ENCODE measurements around the gene SLC1A1. TPM values are rescaled to one million over a fixed set of nuclear protein-coding genes. Genes with fewer than 3 reads are reported as not detected.

The SLC1A1 gene
- 10 to 100 TPM in 1 of 2 donors, 1 to 10 TPM in 1; 5.3 to 13.8 TPM for total RNA-seq
- polyA plus RNA-seq, result 1 to 10 TPM; 5.1 to 5.6 TPM
- long read RNA-seq, donor 1, partial matches to known transcripts, result 5 of 5 reads
- long read RNA-seq, donor 1, other reads (novel, unspliced or antisense), result 0 of 5 reads
- long read RNA-seq, donor 2, partial matches to known transcripts, result 0 of 1 reads
- long read RNA-seq, donor 2, other reads (novel, unspliced or antisense), result 0 of 1 reads
- long read RNA-seq, donor 3, partial matches to known transcripts, result 0 of 1 reads
- long read RNA-seq, donor 3, other reads (novel, unspliced or antisense), result 0 of 1 reads
- long read RNA-seq, donor 4, result 0 reads
- long read RNA-seq, donor 5, partial matches to known transcripts, result 0 of 1 reads
- long read RNA-seq, donor 5, other reads (novel, unspliced or antisense), result 0 of 1 reads

DNA sequence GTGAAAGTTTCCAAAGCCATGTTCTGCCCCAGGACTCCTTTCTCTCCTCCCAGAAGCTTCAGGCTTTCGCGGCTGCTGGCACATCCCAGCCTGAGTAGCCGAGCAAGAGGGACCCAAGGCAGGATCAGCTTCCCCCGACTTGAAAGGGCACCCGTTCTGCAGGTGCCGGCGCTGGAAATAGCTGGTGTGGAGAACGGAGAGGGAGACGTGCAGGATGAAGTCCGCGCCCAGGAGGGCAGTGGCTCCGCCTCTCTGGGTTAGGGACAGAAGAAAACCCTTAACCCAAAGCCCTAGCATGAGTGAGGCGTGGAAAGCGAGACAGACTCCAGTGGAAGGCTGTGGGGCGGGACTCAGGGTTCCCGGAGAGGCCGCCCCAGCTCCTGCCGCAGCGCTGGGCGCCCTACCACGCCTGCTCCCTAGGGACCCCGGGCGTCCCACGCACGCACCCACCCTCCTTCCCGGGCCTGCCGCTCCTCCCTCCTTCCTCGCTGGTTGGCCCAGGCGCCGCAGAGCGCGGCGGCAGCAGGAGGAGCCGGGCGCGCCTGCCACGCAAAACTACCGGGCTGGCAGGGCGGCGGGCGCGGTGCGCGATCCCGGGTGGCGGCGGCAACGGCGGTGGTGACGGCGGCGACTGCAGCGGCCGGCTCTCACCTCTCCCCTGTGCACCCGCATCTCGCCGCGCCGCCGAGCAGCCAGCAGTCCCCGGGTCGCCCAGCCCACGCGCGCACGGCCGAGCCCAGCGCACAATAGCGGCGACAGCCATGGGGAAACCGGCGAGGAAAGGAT lies at the start of gene SLC1A1:
Gene SLC1A1 (plus strand): TSS at position 550 of the 786 bp plus-strand sequence. CDS start 212 bp downstream, at position 762.
- DNase-seq (peak; percentile 55 to 67 (median 57)), ATAC-seq (ENCODE audit: insufficient read depth, low FRiP score) (peak; percentile 88)
- H3K9ac ChIP-seq (ENCODE audit: insufficient read depth in 1 of 2, low read length in 2 of 2), result peak within 1 kb of the TSS in 1 of 2 donors; percentile 12
- TF ChIP-seq, protein P1, sequence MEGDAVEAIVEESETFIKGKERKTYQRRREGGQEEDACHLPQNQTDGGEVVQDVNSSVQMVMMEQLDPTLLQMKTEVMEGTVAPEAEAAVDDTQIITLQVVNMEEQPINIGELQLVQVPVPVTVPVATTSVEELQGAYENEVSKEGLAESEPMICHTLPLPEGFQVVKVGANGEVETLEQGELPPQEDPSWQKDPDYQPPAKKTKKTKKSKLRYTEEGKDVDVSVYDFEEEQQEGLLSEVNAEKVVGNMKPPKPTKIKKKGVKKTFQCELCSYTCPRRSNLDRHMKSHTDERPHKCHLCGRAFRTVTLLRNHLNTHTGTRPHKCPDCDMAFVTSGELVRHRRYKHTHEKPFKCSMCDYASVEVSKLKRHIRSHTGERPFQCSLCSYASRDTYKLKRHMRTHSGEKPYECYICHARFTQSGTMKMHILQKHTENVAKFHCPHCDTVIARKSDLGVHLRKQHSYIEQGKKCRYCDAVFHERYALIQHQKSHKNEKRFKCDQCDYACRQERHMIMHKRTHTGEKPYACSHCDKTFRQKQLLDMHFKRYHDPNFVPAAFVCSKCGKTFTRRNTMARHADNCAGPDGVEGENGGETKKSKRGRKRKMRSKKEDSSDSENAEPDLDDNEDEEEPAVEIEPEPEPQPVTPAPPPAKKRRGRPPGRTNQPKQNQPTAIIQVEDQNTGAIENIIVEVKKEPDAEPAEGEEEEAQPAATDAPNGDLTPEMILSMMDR (IDR thresholded peaks at IDR 0.05; ENCODE audit: control extremely low read depth, extremely low read depth), result no peak
- 0 to 1% methylated on average over 64 to 72 of the region's 72 CpGs for WGBS, 2 donors
- peak within 1 kb of the TSS; percentile 81 for H3K4me3 ChIP-seq
- H3K27me3 ChIP-seq (ENCODE audit: control insufficient read depth in 3 of 3, insufficient read depth in 3 of 3, low read length in 2 of 3), result peaks cover 0 to 10% (median 9%) of the 10 kb centered on the region in 3 donors
- peaks cover 0 to 19% (median 0%) of the 10 kb centered on the region in 5 donors for H3K4me1 ChIP-seq (ENCODE audit: control insufficient read depth in 5 of 5, insufficient read depth in 5 of 5, low read length in 5 of 5)
- H3K36me3 ChIP-seq (ENCODE audit: control insufficient read depth in 4 of 4, insufficient read depth in 4 of 4, low read length in 4 of 4), result no peaks in the 10 kb centered on the region
- H3K27ac ChIP-seq (ENCODE audit: low read depth in 1 of 2, low read length in 1 of 2), result peak within 1 kb of the TSS in 1 of 2 donors; percentile 89
- no peaks in the 10 kb centered on the region for H3K9me3 ChIP-seq (ENCODE audit: control insufficient read depth in 4 of 4, insufficient read depth in 3 of 4, low read length in 3 of 4)

DNA sequence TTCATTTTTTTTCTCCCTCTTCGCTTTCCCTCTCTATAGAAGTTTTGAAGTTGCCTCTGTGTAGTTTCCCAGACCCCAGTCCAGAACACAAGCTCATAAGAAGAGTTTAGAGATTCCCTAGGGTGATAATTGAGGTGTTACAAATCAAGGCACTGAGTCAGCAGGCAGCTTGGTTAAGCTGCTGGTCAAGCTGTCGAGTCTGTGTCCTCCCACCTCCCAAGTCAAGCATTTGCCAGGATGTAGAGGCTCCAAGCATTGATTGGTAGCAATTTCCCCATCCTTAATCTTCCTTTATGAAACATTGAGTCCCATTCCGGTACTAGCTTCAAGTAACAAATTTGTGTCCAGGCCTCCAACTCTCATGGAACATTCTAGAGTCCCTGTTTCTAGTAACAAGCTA lies 47.5 kb upstream of the SLC1A1 start:
- ATAC-seq (ENCODE audit: insufficient read depth, low FRiP score) (no peak), DNase-seq (no peak)
- H3K4me3 ChIP-seq, result no peak overlapping the region
- no peak overlapping the region for H3K27ac ChIP-seq (ENCODE audit: low read depth in 1 of 2, low read length in 1 of 2)
- H3K9ac ChIP-seq (ENCODE audit: insufficient read depth in 1 of 2, low read length in 2 of 2), result no peak overlapping the region
- H3K27me3 ChIP-seq (ENCODE audit: control insufficient read depth in 3 of 3, insufficient read depth in 3 of 3, low read length in 2 of 3), result no peaks in the 10 kb centered on the region
- TF ChIP-seq, protein P1 (IDR thresholded peaks at IDR 0.05; ENCODE audit: control extremely low read depth, extremely low read depth), result no peak
- no peaks in the 10 kb centered on the region for H3K4me1 ChIP-seq (ENCODE audit: control insufficient read depth in 5 of 5, insufficient read depth in 5 of 5, low read length in 5 of 5)
- WGBS, 2 donors, result 81 to 85% methylated on average over 3 of the region's 3 CpGs
- H3K9me3 ChIP-seq (ENCODE audit: control insufficient read depth in 4 of 4, insufficient read depth in 3 of 4, low read length in 3 of 4), result peaks cover 0 to 3% (median 0%) of the 10 kb centered on the region in 4 donors
- H3K36me3 ChIP-seq (ENCODE audit: control insufficient read depth in 4 of 4, insufficient read depth in 4 of 4, low read length in 4 of 4), result no peaks in the 10 kb centered on the region

DNA sequence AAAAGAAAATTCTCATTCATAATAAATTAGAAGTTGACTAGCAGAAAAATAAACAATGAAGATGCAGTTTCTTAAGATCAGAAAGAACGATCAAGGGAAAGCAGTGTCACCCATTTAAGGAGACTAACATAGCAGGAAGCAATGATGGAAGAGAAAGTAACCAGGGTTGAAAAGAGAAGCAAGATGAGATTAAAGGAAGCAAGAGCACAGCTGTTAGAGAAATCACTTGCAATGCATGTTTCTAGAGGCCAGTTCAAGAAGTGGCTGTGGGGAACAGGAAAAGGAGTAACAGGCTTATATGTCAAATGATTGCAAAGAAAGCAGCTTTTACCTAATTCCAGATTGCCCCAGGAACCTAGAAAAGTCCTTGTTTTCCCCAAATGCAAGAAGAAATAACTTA lies 46.8 kb upstream of the SLC1A1 start:
- Histone ChIP-seq H3K9ac (ENCODE audit: insufficient read depth in 1 of 2, low read length in 2 of 2) (no peak overlapping the region), H3K27ac (ENCODE audit: low read depth in 1 of 2, low read length in 1 of 2) (no peak overlapping the region), H3K27me3 (ENCODE audit: control insufficient read depth in 3 of 3, insufficient read depth in 3 of 3, low read length in 2 of 3) (no peaks in the 10 kb centered on the region), H3K4me1 (ENCODE audit: control insufficient read depth in 5 of 5, insufficient read depth in 5 of 5, low read length in 5 of 5) (no peaks in the 10 kb centered on the region), H3K9me3 (ENCODE audit: control insufficient read depth in 4 of 4, insufficient read depth in 3 of 4, low read length in 3 of 4) (peaks cover 0 to 3% (median 0%) of the 10 kb centered on the region in 4 donors), H3K36me3 (ENCODE audit: control insufficient read depth in 4 of 4, insufficient read depth in 4 of 4, low read length in 4 of 4) (no peaks in the 10 kb centered on the region), H3K4me3 (no peak overlapping the region)
- DNase-seq (no peak), ATAC-seq (ENCODE audit: insufficient read depth, low FRiP score) (no peak)
- 53 to 63% methylated on average over 1 of the region's 1 CpG for WGBS, 2 donors
- TF ChIP-seq, protein P1 (IDR thresholded peaks at IDR 0.05; ENCODE audit: control extremely low read depth, extremely low read depth), result no peak
